GM15510 (cell line): ENCODE data around the gene SCN8A.

ENCODE experiments used
- POLR2A ChIP-seq: IDR thresholded peaks from 3 replicates; pipeline ENCODE4 v1.6.1; 2011; ENCODE audit warnings: borderline replicate concordance; ENCODE audit not compliant: insufficient read length; ENCODE audit errors: extremely low read depth

The SCN8A gene

GRCh38 chr12:51759175-51759574 is 168.1 kb downstream of the SCN8A start:
- TF ChIP-seq POLR2A, result no peak

DNA sequence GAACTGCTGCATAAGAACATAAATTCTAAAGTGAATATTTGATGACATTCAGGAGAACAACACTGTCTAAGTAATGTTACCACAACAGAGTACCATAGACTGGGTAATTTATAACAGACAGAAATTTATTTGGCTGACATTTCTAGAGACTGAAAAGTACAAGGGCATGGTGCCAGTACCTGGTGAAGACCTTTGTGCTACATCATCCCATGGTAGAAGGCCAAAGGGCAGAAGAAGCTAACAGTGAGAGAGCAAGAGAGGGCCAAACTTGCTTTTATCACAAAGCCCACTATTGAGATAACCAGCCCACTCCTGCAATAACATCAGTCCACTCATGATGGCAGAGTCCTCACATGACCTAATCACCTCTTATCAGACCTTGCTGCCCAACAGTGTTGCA is 168.7 kb downstream of the SCN8A start:
- no peak for TF ChIP-seq POLR2A

- TF ChIP-seq POLR2A, result no peak
These were observed 169.2 kb downstream of the SCN8A start for GRCh38 chr12:51760231-51760630.

GRCh38 chr12:51763743-51764142 is 172.7 kb downstream of the SCN8A start:
- TF ChIP-seq POLR2A, result no peak

- no peak for TF ChIP-seq POLR2A
These were observed 175.1 kb downstream of the SCN8A start for GRCh38 chr12:51766067-51766676.

DNA sequence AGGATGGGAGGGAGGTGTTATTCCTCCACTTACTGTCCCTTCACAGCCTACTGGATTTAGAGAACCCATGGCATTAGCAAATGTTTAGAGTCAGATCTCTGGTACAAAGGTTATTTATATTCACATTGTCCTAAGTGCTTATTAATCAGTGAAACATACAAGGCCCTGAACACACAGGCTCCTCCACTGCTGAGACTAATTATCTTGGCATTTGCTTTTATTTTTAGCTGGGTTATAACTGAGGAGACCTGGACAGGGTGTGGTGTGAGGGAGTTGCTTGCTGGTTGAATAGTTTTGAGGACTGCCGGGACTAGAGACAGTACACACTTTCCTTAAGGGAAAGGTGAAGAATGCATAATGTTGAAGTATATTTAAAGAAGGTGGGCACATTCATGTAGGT is 180.0 kb downstream of the SCN8A start:
- TF ChIP-seq POLR2A, result no peak

DNA sequence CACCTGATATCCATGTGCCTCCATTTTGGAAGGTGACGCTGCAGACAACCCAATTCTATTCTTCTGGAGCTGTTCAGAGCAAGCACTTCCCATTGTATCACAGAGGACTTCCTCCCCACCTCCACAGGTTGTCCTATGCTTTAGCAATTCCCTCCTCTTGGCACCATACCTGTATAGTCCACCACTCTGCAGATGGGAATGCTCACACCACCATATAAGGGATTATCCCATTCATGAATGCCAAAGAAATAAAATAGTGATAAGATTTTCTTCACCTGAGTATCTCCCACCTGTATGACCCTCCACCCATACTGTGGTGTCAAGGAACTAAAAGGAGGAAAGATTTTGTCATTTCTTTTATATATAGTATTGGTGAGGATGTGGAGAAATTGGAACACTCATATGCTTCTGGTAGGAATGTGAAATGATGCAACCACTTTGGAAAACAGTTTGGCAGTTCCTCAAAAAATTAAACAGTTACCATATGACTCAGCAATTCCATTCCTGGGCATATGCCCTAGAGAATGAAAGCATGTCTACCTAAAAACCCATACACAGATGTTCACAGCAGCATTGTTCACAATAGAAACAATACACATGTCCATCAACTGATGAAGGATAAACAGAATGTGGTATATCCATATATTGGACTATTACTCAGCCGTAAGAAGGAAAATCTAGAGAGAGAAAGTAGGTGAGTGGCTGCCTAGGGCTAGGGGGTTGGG is 182.3 kb downstream of the SCN8A start:
- TF ChIP-seq POLR2A, result no peak

GRCh38 chr12:51774933-51775332 is 183.9 kb downstream of the SCN8A start:
- TF ChIP-seq POLR2A, result no peak

DNA sequence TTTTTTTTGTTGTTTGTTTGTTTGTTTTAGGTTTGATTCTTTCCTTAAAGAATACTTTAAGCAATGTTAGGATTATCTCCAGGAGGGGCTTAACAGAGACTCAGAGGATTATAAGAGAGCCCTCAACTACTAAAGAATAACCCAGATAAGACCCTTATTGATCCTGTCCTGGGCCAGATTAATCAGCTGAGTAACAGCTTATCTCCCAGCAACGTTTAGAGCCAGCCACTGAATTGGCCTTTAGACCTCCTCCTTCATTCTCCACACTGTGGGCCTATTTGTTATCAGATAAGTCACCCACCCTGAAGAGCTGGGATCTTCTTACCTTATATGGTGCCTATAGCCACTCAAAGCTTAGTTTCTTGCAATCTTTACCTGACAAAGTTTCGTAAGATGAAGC is 186.4 kb downstream of the SCN8A start:
- TF ChIP-seq POLR2A, result no peak

DNA sequence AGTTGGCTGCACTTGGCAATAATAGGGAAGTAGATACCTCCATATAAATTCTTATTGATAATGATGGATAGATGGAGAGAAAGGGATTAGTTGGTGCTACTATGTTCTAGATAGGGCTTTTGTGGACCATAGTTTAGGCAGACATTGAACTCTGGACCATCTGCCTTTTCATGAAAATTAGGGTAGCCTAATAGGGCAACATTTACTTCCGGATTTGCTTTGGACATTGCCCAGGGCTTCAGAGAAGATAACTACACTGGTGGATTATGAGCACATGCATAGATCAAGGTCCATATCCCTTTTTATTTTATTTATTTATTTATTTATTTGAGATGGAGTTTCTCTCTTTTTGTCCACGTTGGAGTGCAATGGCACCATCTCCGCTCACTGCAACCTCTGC is 186.9 kb downstream of the SCN8A start:
- TF ChIP-seq POLR2A, result no peak

DNA sequence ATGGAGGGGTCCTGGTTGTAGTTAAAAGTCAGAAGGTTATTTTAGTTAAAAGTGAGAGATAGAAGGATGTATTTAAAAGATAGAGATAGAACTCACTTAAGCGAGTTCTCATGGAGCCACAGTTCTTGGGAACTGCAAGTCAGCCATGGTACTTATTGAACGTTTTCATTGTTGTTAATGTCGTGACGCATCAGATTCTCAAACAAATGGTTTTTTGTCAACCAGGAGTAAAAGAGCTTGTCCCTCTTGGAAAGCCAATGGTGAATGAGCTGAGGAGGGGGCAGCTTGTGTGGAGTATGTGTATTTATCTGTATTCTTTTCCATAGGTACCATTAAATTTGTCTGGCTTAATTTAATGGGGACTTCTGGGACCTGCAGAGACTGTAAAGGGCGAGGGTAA is 188.8 kb downstream of the SCN8A start:
- no peak for TF ChIP-seq POLR2A

GRCh38 chr12:51784688-51785087 is 193.7 kb downstream of the SCN8A start:
- no peak for TF ChIP-seq POLR2A

- TF ChIP-seq POLR2A, result no peak
These were observed 194.9 kb downstream of the SCN8A start for GRCh38 chr12:51785906-51786305.

DNA sequence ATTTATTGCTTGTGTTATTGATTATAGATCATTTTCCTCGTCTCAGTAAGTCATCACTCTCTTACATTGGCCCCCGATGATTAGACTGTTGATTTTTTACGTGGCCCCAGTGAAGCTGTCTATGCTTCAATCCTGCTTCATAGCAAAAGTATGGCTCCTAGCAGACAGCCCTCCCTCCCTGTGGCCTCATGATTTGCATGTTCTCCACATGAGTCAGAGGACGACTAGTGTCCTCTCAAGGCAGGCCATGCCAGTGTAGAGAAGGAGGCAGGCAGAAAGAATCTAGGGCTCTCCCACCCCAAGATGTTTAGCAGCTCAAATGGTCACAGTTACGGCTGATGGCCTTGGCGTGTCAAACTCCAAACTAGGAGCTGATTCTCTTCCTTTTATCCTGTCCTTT is 197.8 kb downstream of the SCN8A start:
- no peak for TF ChIP-seq POLR2A

GRCh38 chr12:51792417-51792816 is 201.4 kb downstream of the SCN8A start:
- TF ChIP-seq POLR2A, result no peak

DNA sequence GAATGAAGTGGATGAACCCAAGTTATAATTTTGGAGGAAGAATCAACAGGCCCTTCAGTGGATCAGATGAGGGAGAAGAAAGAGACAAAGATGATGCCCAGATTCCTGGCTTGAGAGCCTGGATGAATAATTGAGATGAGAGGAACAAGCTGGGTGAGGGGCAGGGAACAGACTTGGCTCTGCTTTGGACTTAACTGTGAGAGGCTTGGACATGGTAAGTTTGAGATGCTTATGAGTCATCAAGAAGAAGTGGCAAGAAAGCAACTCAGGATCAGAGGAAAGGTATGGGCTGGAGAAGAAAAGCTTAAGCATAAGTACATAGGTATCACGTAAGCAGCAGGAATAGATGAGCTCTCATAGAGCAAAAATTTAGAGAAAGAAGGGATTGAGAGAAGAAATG is 202.2 kb downstream of the SCN8A start:
- TF ChIP-seq POLR2A, result no peak
